ENCODE measurements around the gene JAK3.
"Not testable (repeated sequence)": the region's sequence is repeated elsewhere in the genome, so short reads cannot be mapped to it uniquely, and the experiment has no call there.

Gene JAK3

GRCh38 chr19:17777840-17778239 is 69.9 kb downstream of the JAK3 start:
- not testable (repeated sequence) for DNase-seq (ENCODE audit: low spot score)

GRCh38 chr19:17775991-17776803 is 71.6 kb downstream of the JAK3 start:
- no peak for DNase-seq (ENCODE audit: low spot score)

GRCh38 chr19:17775245-17775927 is 72.4 kb downstream of the JAK3 start:
- peak; percentile 79 for DNase-seq (ENCODE audit: low spot score)
